GM12878 (cell line): ENCODE measurements around the gene FOSB. TPM values are rescaled to one million over a fixed set of nuclear protein-coding genes. Genes with fewer than 3 reads are reported as not detected.

ENCODE experiments used
- BMI1 ChIP-seq: fragments of 450-650 bp; IDR thresholded peaks from 2 replicates; pipeline ENCODE4 v1.6.1; 2016; ENCODE audit warnings: mild to moderate bottlenecking, moderate library complexity, borderline replicate concordance
- CBFB ChIP-seq: IDR thresholded peaks from 2 replicates; pipeline ENCODE4 v1.6.1; 2016; ENCODE audit warnings: antibody characterized with exemption, low read depth
- CHD4 ChIP-seq: fragments of 200-600 bp; sonication (generic); IDR thresholded peaks from 2 replicates; pipeline ENCODE4 v1.6.1; 2016; ENCODE audit warnings: mild to moderate bottlenecking
- EP300 ChIP-seq, 2 experiments: fragments of 150-350 bp in 1 of 2; IDR thresholded peaks; 2 replicates each; pipeline ENCODE4 v1.6.1; 2011 to 2012; ENCODE audit warnings: low read depth in 2 of 2, low read length in 2 of 2, borderline replicate concordance in 1 of 2, improper control_type of control experiment in 1 of 2, inconsistent platforms in 1 of 2; ENCODE audit not compliant: control insufficient read depth in 1 of 2
- ETV6 ChIP-seq, 2 experiments: fragments of 450-650 bp in 1 of 2; IDR thresholded peaks in 1 of 2; conservative IDR thresholded peaks in 1 of 2; 2 replicates each; pipeline ENCODE4 v1.6.1; 2014; ENCODE audit warnings: antibody characterized with exemption in 1 of 2, borderline replicate concordance in 1 of 2, low read depth in 1 of 2, mild to moderate bottlenecking in 1 of 2, moderate library complexity in 1 of 2
- EZH2 ChIP-seq: IDR thresholded peaks from 2 replicates; pipeline ENCODE4 v1.6.1; 2012; ENCODE audit warnings: low read depth, mild to moderate bottlenecking, control low read depth, inconsistent platforms, low read length, borderline replicate concordance; ENCODE audit not compliant: control insufficient read depth
- GATAD2B ChIP-seq: fragments of 450-650 bp; conservative IDR thresholded peaks from 2 replicates; pipeline ENCODE4 v1.6.1; 2017; ENCODE audit warnings: low read depth, mild to moderate bottlenecking, moderate library complexity
- MEF2B ChIP-seq: fragments of 450-650 bp; IDR thresholded peaks from 2 replicates; pipeline ENCODE4 v1.6.1; 2018; ENCODE audit warnings: mild to moderate bottlenecking, moderate library complexity; ENCODE audit not compliant: partially characterized antibody, poor library complexity, severe bottlenecking
- MYB ChIP-seq: fragments of 150-350 bp; IDR thresholded peaks from 2 replicates; pipeline ENCODE4 v1.6.1; 2014; ENCODE audit warnings: mild to moderate bottlenecking, low read depth, low read length, borderline replicate concordance
- NFYB ChIP-seq: IDR thresholded peaks from 2 replicates; pipeline ENCODE4 v1.6.1; 2011; ENCODE audit warnings: low read depth, mild to moderate bottlenecking, low read length, improper control_type of control experiment, moderate library complexity; ENCODE audit not compliant: insufficient read depth
- NR2C2 ChIP-seq: IDR thresholded peaks from 2 replicates; pipeline ENCODE4 v1.6.1; 2011; ENCODE audit warnings: borderline replicate concordance, low read depth; ENCODE audit not compliant: control insufficient read depth, insufficient read length
- POLR2AphosphoS2 ChIP-seq: IDR thresholded peaks from 2 replicates; pipeline ENCODE4 v1.6.1; 2011; ENCODE audit warnings: low read depth, mild to moderate bottlenecking, low read length, improper control_type of control experiment, moderate library complexity
- RBBP5 ChIP-seq: fragments of 200-600 bp; sonication (generic); conservative IDR thresholded peaks from 2 replicates; pipeline ENCODE4 v1.6.1; 2016
- REST ChIP-seq: IDR thresholded peaks from 2 replicates; pipeline ENCODE4 v1.6.1; 2012; ENCODE audit warnings: mild to moderate bottlenecking, low read depth, low read length
- SP1 ChIP-seq: IDR thresholded peaks from one replicate; pipeline ENCODE4 v1.6.1; 2011; ENCODE audit warnings: low read depth, low read length
- SREBF2 ChIP-seq: IDR thresholded peaks from 2 replicates; pipeline ENCODE4 v1.6.1; 2012; ENCODE audit warnings: mild to moderate bottlenecking, low read length
- STAT3 ChIP-seq: IDR thresholded peaks from 2 replicates; pipeline ENCODE4 v1.6.1; 2011; ENCODE audit warnings: low read depth, low read length, improper control_type of control experiment
- SUZ12 ChIP-seq: fragments of 200-600 bp; sonication (generic); IDR thresholded peaks from one replicate; pipeline ENCODE4 v1.6.1; 2018; ENCODE audit warnings: antibody characterized with exemption, mild to moderate bottlenecking; ENCODE audit not compliant: unreplicated experiment
- TBL1XR1 ChIP-seq: IDR thresholded peaks from 2 replicates; pipeline ENCODE4 v1.6.1; 2012; ENCODE audit warnings: low read depth, low read length, improper control_type of control experiment
- TCF12 ChIP-seq: IDR thresholded peaks from 2 replicates; pipeline ENCODE4 v1.6.1; 2011; ENCODE audit warnings: low read depth, mild to moderate bottlenecking, low read length
- YBX1 ChIP-seq: fragments of 450-650 bp; IDR thresholded peaks from 2 replicates; pipeline ENCODE4 v1.6.1; 2016; ENCODE audit warnings: antibody characterized with exemption
- ZBTB33 ChIP-seq: fragments of 450-650 bp; IDR thresholded peaks from 2 replicates; pipeline ENCODE4 v1.6.1; 2017; ENCODE audit warnings: mild to moderate bottlenecking
- ZNF384 ChIP-seq: IDR thresholded peaks from 2 replicates; pipeline ENCODE4 v1.6.1; 2012; ENCODE audit warnings: low read depth, mild to moderate bottlenecking, low read length, improper control_type of control experiment, borderline replicate concordance
- polyA plus RNA-seq, 11 experiments: library from polyadenylated mRNA; depleted of rRNA in 4 of 11; unstranded in 6 of 11; stranded (reverse) in 5 of 11; fragments of >200 nt; fragmentation: Nextera tagmentation in 4 of 11; fragmentation: Illumina TruSeq in 1 of 11; extraction: Ambion mirVana in 4 of 11; extraction: Trizol in 1 of 11; gene quantifications; 1 replicate in 1 of 11; 2 replicates in 10 of 11; pipeline versions ENCODE4 v1.2.1 to v1.2.3, GENCODE V29; 2011 to 2016; ENCODE audit warnings: inconsistent platforms in 2 of 11, missing spikeins in 2 of 11, low read depth in 1 of 11
- total RNA-seq, 4 experiments: library from RNA; depleted of rRNA in 3 of 4; stranded (reverse); fragments of >200 nt in 3 of 4; fragmentation: Illumina TruSeq in 1 of 4; extraction: Trizol in 1 of 4; gene quantifications; 2 replicates each; pipeline versions ENCODE4 v1.2.1 to v1.2.3, GENCODE V29; 2013 to 2021

Gene FOSB
- total and polyA plus RNA-seq, 10 of the 15 experiments (the other 5 are each of a cell fraction or from before 2014, with no cell fraction given), result 0.06 to 0.56 (median 0.26) TPM

- peak; percentile 99 for TF ChIP-seq GATAD2B
- TF ChIP-seq CHD4, result no peak
- 0 out of 2 replicates have a peak, but pooled peaks have one; percentile 49 for TF ChIP-seq RBBP5
- TF ChIP-seq POLR2AphosphoS2, result 0 out of 2 replicates have a peak, but pooled peaks have one; percentile 26
- no peak for TF ChIP-seq YBX1
- no peak for TF ChIP-seq ZNF384
- no peak for TF ChIP-seq MYB
- TF ChIP-seq REST, result no peak
- 0 out of 4 replicates have a peak, but pooled peaks of 1 of the 2 experiments have one; percentile 16 for TF ChIP-seq ETV6 (conservative IDR thresholded peaks at IDR 0.05 in 1 of 2, IDR thresholded peaks at IDR 0.05 in 1 of 2; ENCODE audit: borderline replicate concordance in 1 of 2, low read depth in 1 of 2)
- no peak for TF ChIP-seq NFYB
- no peak for TF ChIP-seq STAT3
- no peak for TF ChIP-seq EP300 (IDR thresholded peaks at IDR 0.05; ENCODE audit: borderline replicate concordance in 1 of 2, control insufficient read depth in 1 of 2, low read depth in 2 of 2, low read length in 2 of 2)
- no peak for TF ChIP-seq EZH2
- TF ChIP-seq TBL1XR1, result peak; percentile 87
- no peak for TF ChIP-seq NR2C2
- no peak for TF ChIP-seq SP1
- no peak for TF ChIP-seq SUZ12
- TF ChIP-seq BMI1, result no peak
- no peak for TF ChIP-seq CBFB
- 0 out of 2 replicates have a peak, but pooled peaks have one; percentile 21 for TF ChIP-seq TCF12
- TF ChIP-seq MEF2B, result peak; percentile 92
- no peak for TF ChIP-seq SREBF2
- TF ChIP-seq ZBTB33, result peak; percentile 56; the same call in 1 of the 2 replicates
Observed at GRCh38 chr19:45439569-45440258, 28.1 kb upstream of the FOSB start (continued).
